ENCODE results near the gene ENDOD1. TPM values are rescaled to one million over a fixed set of nuclear protein-coding genes. Genes with fewer than 3 reads are reported as not detected.

Gene ENDOD1
- total RNA-seq, 2 experiments from 2014 or later, result 3.8 to 4.4 TPM

DNA sequence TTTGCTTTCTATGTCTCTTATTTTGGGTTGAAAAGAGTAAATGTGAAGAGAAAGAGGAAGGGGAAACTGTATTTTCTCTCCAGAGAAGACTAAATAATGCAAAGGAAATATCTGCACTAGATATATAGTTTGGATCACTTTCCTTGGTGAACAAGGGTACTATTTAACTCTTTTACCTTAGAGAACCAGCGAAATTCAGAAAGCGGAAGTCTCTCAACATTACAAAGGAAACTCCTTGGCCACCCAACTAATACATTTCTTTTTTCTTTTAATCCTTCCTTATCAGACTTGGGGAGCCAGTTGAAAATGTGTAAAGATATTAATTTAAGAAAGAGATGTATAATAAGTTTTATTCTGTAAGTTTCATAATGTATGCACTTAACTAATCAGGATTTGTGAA is 77.1 kb downstream of the ENDOD1 start:
- Histone ChIP-seq H3K27ac (ENCODE audit: low read depth in 1 of 2, low read length in 2 of 2) (no peak overlapping the region), H3K27me3 (ENCODE audit: control insufficient read depth in 1 of 2, insufficient read depth in 2 of 2, low read length in 2 of 2) (no peaks in the 10 kb centered on the region), H3K36me3 (ENCODE audit: insufficient read depth, low read length) (peaks cover 11% of the 10 kb centered on the region), H3K9me3 (ENCODE audit: control insufficient read depth in 1 of 2, insufficient read depth in 1 of 2, low read length in 2 of 2) (peaks cover 0 to 5% of the 10 kb centered on the region in 2 experiments), H3K4me1 (ENCODE audit: insufficient read depth, low read length) (peaks cover 2% of the 10 kb centered on the region), H3K4me3 (ENCODE audit: low read length) (no peak overlapping the region)
- H3K27ac Mint-ChIP-seq, result no peak overlapping the region
- no peaks in the 10 kb centered on the region for H3K9me3 Mint-ChIP-seq
- no peak for DNase-seq
- no peak overlapping the region for H3K4me3 Mint-ChIP-seq
- CTCF ChIA-PET, result no interaction called here
- peaks cover 21% of the 10 kb centered on the region for H3K4me1 Mint-ChIP-seq (ENCODE audit: low read depth)
- H3K27me3 Mint-ChIP-seq, result no peaks in the 10 kb centered on the region
- TF ChIP-seq, protein P1, sequence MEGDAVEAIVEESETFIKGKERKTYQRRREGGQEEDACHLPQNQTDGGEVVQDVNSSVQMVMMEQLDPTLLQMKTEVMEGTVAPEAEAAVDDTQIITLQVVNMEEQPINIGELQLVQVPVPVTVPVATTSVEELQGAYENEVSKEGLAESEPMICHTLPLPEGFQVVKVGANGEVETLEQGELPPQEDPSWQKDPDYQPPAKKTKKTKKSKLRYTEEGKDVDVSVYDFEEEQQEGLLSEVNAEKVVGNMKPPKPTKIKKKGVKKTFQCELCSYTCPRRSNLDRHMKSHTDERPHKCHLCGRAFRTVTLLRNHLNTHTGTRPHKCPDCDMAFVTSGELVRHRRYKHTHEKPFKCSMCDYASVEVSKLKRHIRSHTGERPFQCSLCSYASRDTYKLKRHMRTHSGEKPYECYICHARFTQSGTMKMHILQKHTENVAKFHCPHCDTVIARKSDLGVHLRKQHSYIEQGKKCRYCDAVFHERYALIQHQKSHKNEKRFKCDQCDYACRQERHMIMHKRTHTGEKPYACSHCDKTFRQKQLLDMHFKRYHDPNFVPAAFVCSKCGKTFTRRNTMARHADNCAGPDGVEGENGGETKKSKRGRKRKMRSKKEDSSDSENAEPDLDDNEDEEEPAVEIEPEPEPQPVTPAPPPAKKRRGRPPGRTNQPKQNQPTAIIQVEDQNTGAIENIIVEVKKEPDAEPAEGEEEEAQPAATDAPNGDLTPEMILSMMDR (IDR thresholded peaks at IDR 0.05), result no peak
- POLR2A ChIA-PET, result interaction anchor here (1.0 kb wide), 1 partner anchor 538 kb away, joined by 3 read pairs; no protein-coding TSS in a partner anchor
- ATAC-seq (ENCODE audit: poor library complexity), result no peak
- intact Hi-C loops (cut with DNase I, micrococcal nuclease), result no loop called here
- peaks cover 32% of the 10 kb centered on the region for H3K36me3 Mint-ChIP-seq (ENCODE audit: low read depth)

DNA sequence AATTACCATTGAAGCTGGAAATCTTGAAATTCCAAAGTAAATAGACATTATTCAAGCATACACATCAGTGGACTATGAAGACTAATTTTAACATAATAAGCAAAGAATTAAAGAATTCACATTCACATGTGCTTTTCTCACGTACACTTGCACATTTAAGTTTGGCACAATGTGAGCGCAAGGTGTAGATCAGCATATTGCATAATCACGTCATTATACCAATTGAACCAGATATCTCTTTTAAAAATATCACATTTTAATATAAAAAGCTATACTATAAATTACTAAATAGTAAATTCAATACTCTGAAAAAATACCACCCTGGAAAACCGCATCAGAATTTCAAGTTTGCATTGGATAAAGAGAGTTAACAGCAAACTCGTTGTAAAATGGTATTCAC is 80.6 kb downstream of the ENDOD1 start:
- H3K27me3 ChIP-seq (ENCODE audit: control insufficient read depth in 1 of 2, insufficient read depth in 2 of 2, low read length in 2 of 2), result no peaks in the 10 kb centered on the region
- H3K4me3 ChIP-seq (ENCODE audit: low read length), result no peak overlapping the region
- H3K36me3 ChIP-seq (ENCODE audit: insufficient read depth, low read length), result peaks cover 33% of the 10 kb centered on the region
- Mint-ChIP-seq H3K27ac (no peak overlapping the region), H3K36me3 (ENCODE audit: low read depth) (peaks cover 54% of the 10 kb centered on the region), H3K27me3 (no peaks in the 10 kb centered on the region), H3K9me3 (no peaks in the 10 kb centered on the region), H3K4me3 (no peak overlapping the region), H3K4me1 (ENCODE audit: low read depth) (no peaks in the 10 kb centered on the region)
- H3K4me1 ChIP-seq (ENCODE audit: insufficient read depth, low read length), result no peaks in the 10 kb centered on the region
- ChIA-PET CTCF (interaction anchor here (0.8 to 0.9 kb wide), 2 partner anchors 9 to 29 kb away, joined by 3 read pairs; no protein-coding TSS in a partner anchor), POLR2A (interaction anchor here (1.6 kb wide), 1 partner anchor 103 kb away, joined by 3 read pairs; the partner anchor contains the start of gene SRSF8)
- DNase-seq (no peak), ATAC-seq (ENCODE audit: poor library complexity) (no peak)
- TF ChIP-seq, protein P1 (IDR thresholded peaks at IDR 0.05), result no peak
- H3K9me3 ChIP-seq (ENCODE audit: control insufficient read depth in 1 of 2, insufficient read depth in 1 of 2, low read length in 2 of 2), result no peaks in the 10 kb centered on the region
- intact Hi-C loops (cut with DNase I, micrococcal nuclease), result no loop called here
- no peak overlapping the region for H3K27ac ChIP-seq (ENCODE audit: low read depth in 1 of 2, low read length in 2 of 2)

DNA sequence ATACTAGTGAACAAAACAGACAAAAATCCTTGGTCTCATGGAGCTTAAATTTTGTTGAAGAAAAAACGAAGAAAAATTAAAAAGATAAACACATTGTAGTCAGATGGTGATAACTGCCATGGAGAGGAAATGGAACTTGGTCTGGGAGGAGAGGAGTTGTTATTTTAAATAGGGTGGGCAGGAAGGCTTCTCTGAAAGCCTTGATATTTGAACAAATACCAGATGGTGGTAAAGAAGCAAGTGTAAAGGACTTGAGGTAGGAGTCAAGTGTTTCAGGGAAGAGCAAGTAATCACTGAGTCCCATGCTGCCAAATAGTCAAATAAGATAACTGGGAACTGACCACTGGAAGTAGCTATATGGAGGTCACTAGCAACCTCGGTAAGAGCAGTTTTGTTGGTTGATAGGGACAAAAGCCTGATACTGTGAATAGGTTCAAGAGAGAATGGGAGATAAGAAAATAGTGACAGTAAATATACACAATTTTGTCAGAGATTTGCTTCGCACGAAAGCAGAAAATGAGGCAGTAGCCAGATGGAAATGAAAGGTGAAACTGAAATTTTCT is 86.3 kb downstream of the ENDOD1 start:
- H3K9me3 ChIP-seq (ENCODE audit: control insufficient read depth in 1 of 2, insufficient read depth in 1 of 2, low read length in 2 of 2), result no peaks in the 10 kb centered on the region
- intact Hi-C loops (cut with DNase I, micrococcal nuclease), result no loop called here
- Mint-ChIP-seq H3K36me3 (ENCODE audit: low read depth) (peaks cover 85% of the 10 kb centered on the region), H3K9me3 (no peaks in the 10 kb centered on the region), H3K27me3 (no peaks in the 10 kb centered on the region), H3K27ac (no peak overlapping the region), H3K4me1 (ENCODE audit: low read depth) (no peaks in the 10 kb centered on the region), H3K4me3 (no peak overlapping the region)
- CTCF ChIA-PET, result interaction anchor here (0.9 to 2.3 kb wide), 4 partner anchors 10 to 529 kb away, joined by 3 to 8 read pairs (median 4); no protein-coding TSS in a partner anchor
- H3K4me1 ChIP-seq (ENCODE audit: insufficient read depth, low read length), result no peaks in the 10 kb centered on the region
- DNase-seq (no peak), ATAC-seq (ENCODE audit: poor library complexity) (no peak)
- peaks cover 74% of the 10 kb centered on the region for H3K36me3 ChIP-seq (ENCODE audit: insufficient read depth, low read length)
- no peak overlapping the region for H3K27ac ChIP-seq (ENCODE audit: low read depth in 1 of 2, low read length in 2 of 2)
- H3K4me3 ChIP-seq (ENCODE audit: low read length), result no peak overlapping the region
- TF ChIP-seq, protein P1 (IDR thresholded peaks at IDR 0.05), result no peak
- H3K27me3 ChIP-seq (ENCODE audit: control insufficient read depth in 1 of 2, insufficient read depth in 2 of 2, low read length in 2 of 2), result no peaks in the 10 kb centered on the region
- POLR2A ChIA-PET, result interaction anchor here (2.8 kb wide), 1 partner anchor 56 kb away, joined by 8 read pairs; the partner anchor contains the start of gene SESN3

Other genes starting within 250 kb of the ENDOD1 start
- gene CWC15, start 116.3 kb upstream of the ENDOD1 start, total RNA-seq, result 100 to 1,000 TPM; 121 to 124 TPM
- under 1 TPM; 0.16 to 0.22 TPM for gene KDM4D, start 116.1 kb upstream of the ENDOD1 start, total RNA-seq
- gene KDM4E, start 64.6 kb upstream of the ENDOD1 start, total RNA-seq, result not detected
- not detected for gene KDM4F, start 40.4 kb upstream of the ENDOD1 start, total RNA-seq
- gene SRSF8, start 22.9 kb upstream of the ENDOD1 start, total RNA-seq, result 10 to 100 TPM; 67.2 to 67.9 TPM
- 10 to 100 TPM; 63.9 to 69.1 TPM for gene SESN3, start 141.4 kb downstream of the ENDOD1 start, total RNA-seq